HCT116 (cell line): ENCODE measurements around the gene NPHS1. TPM values are rescaled to one million over a fixed set of nuclear protein-coding genes. Genes with fewer than 3 reads are reported as not detected.
"Not testable (repeated sequence)": the region's sequence is repeated elsewhere in the genome, so short reads cannot be mapped to it uniquely, and the experiment has no call there.

Source experiments
- ATAC-seq: fragments of 200-7000 bp; cut with Tn5 transposase; 2 replicates; pipeline ENCODE4 v1.9.1; 2020; ENCODE audit warnings: mild to moderate bottlenecking, moderate library complexity
- BruUV-seq: library from RNA; stranded (reverse); fragments of 400-500 nt; replicated peaks from 2 replicates; lab custom pipeline; 2021; lab: Mats Ljungman, UMichigan
- CTCF ChIA-PET: fragments of 300-600 bp; sonication (Branson Sonifier 250); formaldehyde crosslinking; loops from one replicate; lab custom pipeline; 2021; ENCODE audit warnings: antibody characterized with exemption; lab: Charles Lee
- POLR2A ChIA-PET: fragments of 300-600, 350-600 bp; sonication (Branson Sonifier 250); formaldehyde crosslinking; loops from one replicate; lab custom pipeline; 2021; ENCODE audit warnings: antibody characterized with exemption; lab: Charles Lee
- RAD21 ChIA-PET, 2 experiments: fragments of 300-600 bp; sonication (Branson Sonifier 250); formaldehyde crosslinking; loops; one replicate each; lab custom pipeline; 2023; ENCODE audit warnings: low total read pairs in 2 of 2; ENCODE audit not compliant: uncharacterized antibody in 2 of 2, unreplicated experiment in 2 of 2, low non-redundant PET in 1 of 2; lab: Charles Lee
- DNase-seq: peaks from one replicate; pipeline ENCODE4 v3.0.0-alpha.2; 2010; ENCODE audit warnings: low read depth, low spot score
- H2AFZ ChIP-seq: fragments of 200-600 bp; shearing (Covaris generic), sonication (generic); 2 replicates; pipeline ENCODE4 v1.6.1; 2017; ENCODE audit warnings: low read depth, mixed run types, mixed read lengths, antibody characterized with exemption, low read length; ENCODE audit not compliant: poor library complexity, severe bottlenecking
- H3K27ac ChIP-seq: 2 replicates; pipeline ENCODE4 v1.5.1; 2012; ENCODE audit warnings: low read depth, low read length
- H3K27me3 ChIP-seq: fragments of 200-600 bp; sonication (generic); 2 replicates; pipeline ENCODE4 v1.6.1; 2016; ENCODE audit warnings: mixed run types, low read length, mixed read lengths; ENCODE audit not compliant: insufficient read depth
- H3K36me3 ChIP-seq, 2 experiments: fragments of 200-500 bp in 1 of 2; fragments of 200-600 bp in 1 of 2; sonication (Bioruptor generic) in 1 of 2; sonication (generic) in 1 of 2; 2 replicates each; pipeline versions ENCODE4 v1.5.1 to v1.6.1; 2014 to 2016; ENCODE audit warnings: low read length in 2 of 2, inconsistent platforms in 1 of 2, mixed read lengths in 1 of 2, mixed run types in 1 of 2; ENCODE audit not compliant: insufficient read depth in 2 of 2, control insufficient read depth in 1 of 2
- H3K4me1 ChIP-seq, 2 experiments: fragments of 200-600 bp in 1 of 2; sonication (generic) in 1 of 2; 2 replicates each; pipeline versions ENCODE4 v1.5.1 to v1.6.1; 2012 to 2017; ENCODE audit warnings: low read length in 2 of 2, inconsistent platforms in 1 of 2, mild to moderate bottlenecking in 1 of 2, mixed read lengths in 1 of 2, mixed run types in 1 of 2, moderate library complexity in 1 of 2; ENCODE audit not compliant: insufficient read depth in 2 of 2, control insufficient read depth in 1 of 2
- H3K4me2 ChIP-seq: fragments of 200-600 bp; sonication (generic); 2 replicates; pipeline ENCODE4 v1.6.1; 2017; ENCODE audit warnings: mixed run types, low read length, mixed read lengths
- H3K4me3 ChIP-seq, 2 experiments: fragments of 200-600 bp in 1 of 2; sonication (generic) in 1 of 2; replicated peaks in 1 of 2; 2 replicates each; pipeline ENCODE4 v1.5.1; 2011 to 2016; ENCODE audit warnings: low read length in 2 of 2, control low read depth in 1 of 2, low read depth in 1 of 2, mild to moderate bottlenecking in 1 of 2, mixed read lengths in 1 of 2, mixed run types in 1 of 2
- H3K79me2 ChIP-seq: fragments of 200-600 bp; sonication (generic); 2 replicates; pipeline ENCODE4 v1.6.1; 2017; ENCODE audit warnings: mild to moderate bottlenecking, mixed run types, low read length, moderate library complexity, mixed read lengths; ENCODE audit not compliant: insufficient read depth
- H3K9ac ChIP-seq: fragments of 200-600 bp; sonication (generic); 2 replicates; pipeline ENCODE4 v1.6.1; 2016; ENCODE audit warnings: low read length, mixed read lengths
- H3K9me2 ChIP-seq: fragments of 200-600 bp; sonication (generic), shearing (Covaris generic); 2 replicates; pipeline ENCODE4 v1.6.1; 2017; ENCODE audit warnings: mixed run types, mild to moderate bottlenecking, moderate library complexity; ENCODE audit not compliant: insufficient read depth
- H3K9me3 ChIP-seq, 2 experiments: fragments of 200-500 bp in 1 of 2; fragments of 200-600 bp in 1 of 2; sonication (Bioruptor generic) in 1 of 2; sonication (generic) in 1 of 2; 2 replicates each; pipeline ENCODE4 v1.6.1; 2014 to 2017; ENCODE audit warnings: low read length in 2 of 2, mixed read lengths in 2 of 2, inconsistent platforms in 1 of 2, low read depth in 1 of 2, mild to moderate bottlenecking in 1 of 2, mixed run types in 1 of 2, moderate library complexity in 1 of 2; ENCODE audit not compliant: control insufficient read depth in 1 of 2, insufficient read depth in 1 of 2
- H4K20me1 ChIP-seq: fragments of 200-600 bp; sonication (generic), shearing (Covaris generic); 2 replicates; pipeline ENCODE4 v1.6.1; 2017; ENCODE audit warnings: mixed run types, mild to moderate bottlenecking, moderate library complexity; ENCODE audit not compliant: insufficient read depth
- CEBPB ChIP-seq: IDR thresholded peaks from 2 replicates; pipeline ENCODE4 v1.6.1; 2012; ENCODE audit warnings: low read depth
- CTCF ChIP-seq, 3 experiments: fragments of 200-600 bp in 1 of 3; sonication (generic) in 1 of 3; IDR thresholded peaks in 2 of 3; conservative IDR thresholded peaks in 1 of 3; 2 replicates each; pipeline ENCODE4 v1.5.1; 2012 to 2017; ENCODE audit warnings: low read depth in 2 of 3, low read length in 2 of 3, antibody characterized with exemption in 1 of 3, borderline replicate concordance in 1 of 3, control low read depth in 1 of 3, mild to moderate bottlenecking in 1 of 3, mixed read lengths in 1 of 3, mixed run types in 1 of 3, moderate library complexity in 1 of 3; ENCODE audit not compliant: insufficient read depth in 1 of 3
- EZH2phosphoT487 ChIP-seq: fragments of 200-600 bp; IDR thresholded peaks from 2 replicates; pipeline ENCODE4 v1.6.1; 2018; ENCODE audit warnings: antibody characterized with exemption, borderline replicate concordance
- POLR2A ChIP-seq: IDR thresholded peaks from 2 replicates; pipeline ENCODE4 v1.7.0; 2011; ENCODE audit warnings: borderline replicate concordance; ENCODE audit not compliant: insufficient read depth, insufficient read length; ENCODE audit errors: extremely low read depth
- POLR2AphosphoS5 ChIP-seq: IDR thresholded peaks from 2 replicates; pipeline ENCODE4 v1.6.1; 2011; ENCODE audit warnings: mild to moderate bottlenecking, low read depth, low read length, moderate library complexity
- RAD21 ChIP-seq: IDR thresholded peaks from 2 replicates; pipeline ENCODE4 v1.6.1; 2012; ENCODE audit warnings: low read depth, mild to moderate bottlenecking
- SIN3A ChIP-seq: IDR thresholded peaks from 2 replicates; pipeline ENCODE4 v1.6.1; 2012; ENCODE audit warnings: low read depth
- TCF7L2 ChIP-seq: IDR thresholded peaks from 2 replicates; pipeline ENCODE4 v1.7.0; 2011; ENCODE audit warnings: borderline replicate concordance, inconsistent platforms; ENCODE audit not compliant: insufficient read depth, insufficient read length; ENCODE audit errors: extremely low read depth
- YY1 ChIP-seq: IDR thresholded peaks from 2 replicates; pipeline ENCODE4 v1.6.1; 2011; ENCODE audit warnings: low read length, low read depth, moderate library complexity, mild to moderate bottlenecking; ENCODE audit not compliant: insufficient replicate concordance; ENCODE audit errors: extremely low read depth
- ZBTB33 ChIP-seq: IDR thresholded peaks from 2 replicates; pipeline ENCODE4 v1.6.1; 2011; ENCODE audit warnings: mild to moderate bottlenecking, low read length, moderate library complexity; ENCODE audit not compliant: insufficient replicate concordance; ENCODE audit errors: extremely low read depth
- ZFX ChIP-seq: fragments of 450-650 bp; IDR thresholded peaks from 2 replicates; pipeline ENCODE4 v1.6.1; 2017
- intact Hi-C: fragments of 100-400 bp; cut with micrococcal nuclease; formaldehyde crosslinking; loops from 2 replicates; pipeline ENCODE4 v1.10.0; 2022
- total RNA-seq: library from RNA; stranded (reverse); gene quantifications from one replicate; pipeline ENCODE4 v1.2.1, GENCODE V29; 2021; ENCODE audit not compliant: unreplicated experiment

NPHS1 gene
- total RNA-seq, 1 experiment from 2014 or later: 0.57 TPM

DNA sequence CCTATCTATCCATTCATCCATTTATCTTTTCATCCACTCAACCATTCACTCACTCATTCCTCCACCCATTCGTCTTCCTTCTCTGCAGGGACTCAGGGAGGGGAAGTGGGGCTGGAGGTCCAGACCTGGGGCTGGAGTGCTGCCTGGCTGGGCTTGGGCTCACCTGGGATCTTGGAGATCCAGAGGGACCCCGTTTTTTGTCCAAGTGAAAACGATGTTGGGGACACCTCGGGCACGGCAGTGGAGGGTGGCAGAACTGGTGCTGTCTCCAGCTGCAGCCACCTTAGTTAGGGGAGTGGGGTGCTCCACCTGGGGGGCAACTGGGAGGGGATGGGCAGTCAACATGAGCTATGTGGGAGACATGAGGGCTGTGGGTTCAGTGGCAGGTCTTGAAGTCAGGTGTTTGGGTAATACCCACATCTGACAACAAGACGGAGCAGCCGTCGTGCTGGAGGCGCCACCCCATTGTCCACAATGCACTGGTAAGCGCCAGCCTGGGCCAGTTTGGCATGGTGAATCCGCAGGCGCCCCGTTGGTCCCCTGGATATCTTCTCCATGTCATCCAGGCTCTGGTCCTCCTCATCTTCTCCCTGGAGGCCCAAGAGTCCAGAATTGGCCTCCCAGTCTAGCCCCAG is 10.2 kb downstream of the NPHS1 start:
- CTCF ChIA-PET: no interaction called here
- DNase-seq: no peak

GRCh38 chr19:35836096-35836495 is 16.2 kb downstream of the NPHS1 start:
- H3K4me2 ChIP-seq, H3K4me3 ChIP-seq, BruUV-seq, DNase-seq, RAD21 ChIA-PET, H4K20me1 ChIP-seq, H3K4me1 ChIP-seq, ATAC-seq, CTCF ChIA-PET, H3K9me3 ChIP-seq, H3K9me2 ChIP-seq, H2AFZ ChIP-seq, POLR2A ChIA-PET, H3K9ac ChIP-seq, intact Hi-C loops, H3K27ac ChIP-seq, H3K79me2 ChIP-seq, H3K36me3 ChIP-seq: not testable (repeated sequence)
- H3K27me3 ChIP-seq: peaks cover 32% of the 10 kb centered on the region; the same call in 1 of the 2 replicates

More for the DNA sequence above, 10.2 kb downstream of the NPHS1 start:
- Histone ChIP-seq H3K79me2 (no peaks in the 10 kb centered on the region), H2AFZ (no peak overlapping the region), H3K9me2 (no peaks in the 10 kb centered on the region), H3K9me3 (no peaks in the 10 kb centered on the region), H3K4me2 (no peak overlapping the region), H3K27ac (no peak overlapping the region), H3K4me3 (no peak overlapping the region), H3K36me3 (no peaks in the 10 kb centered on the region), H3K4me1 (peaks cover 17 to 35% of the 10 kb centered on the region in 2 experiments; a peak in 3 of 4 replicates), H3K27me3 (peaks cover 1% of the 10 kb centered on the region; the same call in 1 of the 2 replicates), H3K9ac (no peak overlapping the region), H4K20me1 (no peaks in the 10 kb centered on the region)
- no TSS peak for BruUV-seq
- ChIA-PET RAD21 (no interaction called here), POLR2A (no interaction called here)
- no peak for TF ChIP-seq POLR2AphosphoS5
- no peak for TF ChIP-seq TCF7L2
- TF ChIP-seq ZFX: no peak
- TF ChIP-seq CTCF (IDR thresholded peaks at IDR 0.05 in 2 of 3, conservative IDR thresholded peaks at IDR 0.05 in 1 of 3; ENCODE audit: borderline replicate concordance in 1 of 3, insufficient read depth in 1 of 3, low read depth in 2 of 3, low read length in 2 of 3): no peak
- no peak for TF ChIP-seq RAD21
- TF ChIP-seq ZBTB33: no peak
- TF ChIP-seq EZH2phosphoT487: no peak
- no peak for TF ChIP-seq SIN3A
- TF ChIP-seq YY1: no peak
- no peak for TF ChIP-seq CEBPB
- no peak for TF ChIP-seq POLR2A
- intact Hi-C loops: no loop called here
- no peak for ATAC-seq
